ENCODE data around the gene MED13L.

DNA sequence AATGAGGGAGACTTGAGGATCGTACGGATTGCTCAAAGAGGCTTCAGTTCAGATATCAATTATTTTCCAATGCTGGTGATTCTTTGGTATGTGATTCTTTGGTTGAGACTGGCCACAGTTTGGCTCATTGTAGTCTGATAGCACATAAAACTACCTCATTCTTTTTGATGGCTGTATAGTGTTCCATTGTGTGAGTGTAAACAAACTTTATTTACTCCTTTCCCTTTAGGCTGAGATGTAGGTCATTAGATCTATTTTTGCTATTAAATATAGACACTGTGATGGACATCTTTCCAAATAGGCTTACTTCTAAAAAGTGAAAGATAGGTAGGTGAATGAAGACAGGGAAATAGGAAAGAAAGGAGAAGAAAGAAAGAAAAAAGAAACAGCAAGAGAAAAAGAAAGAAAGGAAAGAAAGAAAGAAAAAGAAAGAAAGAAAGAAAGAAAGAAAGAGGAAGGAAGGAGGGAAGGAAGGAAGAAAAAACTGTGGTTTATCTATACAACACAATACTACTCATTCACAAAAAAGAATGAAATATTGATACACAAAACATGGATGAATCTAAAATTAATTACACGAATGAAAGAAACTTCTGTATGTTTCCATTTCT lies 19.8 kb upstream of the MED13L start:
- TF ChIP-seq SUZ12 (IDR thresholded peaks at IDR 0.05) (no peak), SP1 (IDR thresholded peaks at IDR 0.05) (no peak), TARDBP (IDR thresholded peaks at IDR 0.05) (no peak), CTBP1 (IDR thresholded peaks at IDR 0.05; ENCODE audit: borderline replicate concordance) (no peak), ELF4 (IDR thresholded peaks at IDR 0.05) (no peak), FOXK2 (IDR thresholded peaks at IDR 0.05) (no peak), L3MBTL2 (conservative IDR thresholded peaks at IDR 0.05) (no peak), FOXM1 (IDR thresholded peaks at IDR 0.05; ENCODE audit: borderline replicate concordance) (no peak), NFRKB (IDR thresholded peaks at IDR 0.05) (no peak), BHLHE40 (IDR thresholded peaks at IDR 0.05; ENCODE audit: borderline replicate concordance) (no peak), ZNF384 (IDR thresholded peaks at IDR 0.05) (no peak), HDGF (IDR thresholded peaks at IDR 0.05; ENCODE audit: borderline replicate concordance) (no peak)
- TF ChIP-seq, protein P1, sequence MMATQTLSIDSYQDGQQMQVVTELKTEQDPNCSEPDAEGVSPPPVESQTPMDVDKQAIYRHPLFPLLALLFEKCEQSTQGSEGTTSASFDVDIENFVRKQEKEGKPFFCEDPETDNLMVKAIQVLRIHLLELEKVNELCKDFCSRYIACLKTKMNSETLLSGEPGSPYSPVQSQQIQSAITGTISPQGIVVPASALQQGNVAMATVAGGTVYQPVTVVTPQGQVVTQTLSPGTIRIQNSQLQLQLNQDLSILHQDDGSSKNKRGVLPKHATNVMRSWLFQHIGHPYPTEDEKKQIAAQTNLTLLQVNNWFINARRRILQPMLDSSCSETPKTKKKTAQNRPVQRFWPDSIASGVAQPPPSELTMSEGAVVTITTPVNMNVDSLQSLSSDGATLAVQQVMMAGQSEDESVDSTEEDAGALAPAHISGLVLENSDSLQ (IDR thresholded peaks at IDR 0.05): no peak

Measured in HEK293T (cell line).